MM.1S (cell line): Measurements from ENCODE around the gene PPIF.

Experiments
- CTCF ChIP-seq: fragments of 300-600 bp; sonication (generic); IDR thresholded peaks from 2 replicates; pipeline ENCODE4 v1.5.1; 2016; ENCODE audit warnings: antibody characterized with exemption, low read length, mixed read lengths
- EZH2 ChIP-seq: fragments of 300-600 bp; sonication (generic); optimal IDR thresholded peaks from 2 replicates; pipeline ENCODE3; 2017; ENCODE audit warnings: low read depth, mild to moderate bottlenecking, antibody characterized with exemption, low read length, mixed read lengths
- EZH2phosphoT487 ChIP-seq: fragments of 300-600 bp; sonication (generic); IDR thresholded peaks from 2 replicates; pipeline ENCODE4 v1.6.1; 2018; ENCODE audit warnings: antibody characterized with exemption, low read length

- no peak for TF ChIP-seq EZH2
- no peak for TF ChIP-seq CTCF
- no peak for TF ChIP-seq EZH2phosphoT487
Measured at GRCh38 chr10:79303631-79304478, 43.4 kb upstream of the PPIF start.
